Colon (tissue), 2 donors: ENCODE data around the gene FANCC.

Experiments used
- FAIRE-seq: peaks from 2 replicates; lab custom pipeline; 2012; peaks lifted over from hg19 to GRCh38; lab: Jason Lieb, UNC
- donor health status: control.
- donor health status: control.

The FANCC gene

DNA sequence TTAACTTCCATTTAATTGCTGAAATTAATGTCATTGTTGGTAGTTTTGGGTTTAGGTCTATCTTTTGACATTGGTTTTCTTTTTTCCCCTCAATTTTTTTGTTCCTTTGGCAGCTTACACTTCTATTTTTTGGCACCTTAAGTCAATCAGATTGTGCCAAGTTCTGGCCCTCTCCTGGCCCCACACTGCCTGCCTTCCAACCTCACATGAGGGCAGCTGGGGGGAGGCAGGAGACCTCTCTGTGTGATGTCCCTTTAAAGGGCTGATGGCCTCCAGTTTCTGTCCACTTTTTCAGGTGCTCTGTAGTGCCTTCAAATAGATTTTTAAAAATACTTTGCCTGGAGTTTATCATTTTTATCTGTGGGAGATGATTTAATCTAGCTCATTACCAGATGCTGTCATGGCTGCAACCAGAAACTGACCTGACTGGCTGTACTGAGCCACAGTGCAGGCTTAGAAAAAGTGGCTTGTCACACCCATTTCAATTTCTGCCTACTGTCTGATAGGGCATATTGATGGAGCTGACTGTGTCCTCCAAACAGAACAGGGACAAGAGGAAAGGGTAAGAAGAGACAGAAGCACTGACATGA lies 196.6 kb downstream of the FANCC start:
- no peak for FAIRE-seq

DNA sequence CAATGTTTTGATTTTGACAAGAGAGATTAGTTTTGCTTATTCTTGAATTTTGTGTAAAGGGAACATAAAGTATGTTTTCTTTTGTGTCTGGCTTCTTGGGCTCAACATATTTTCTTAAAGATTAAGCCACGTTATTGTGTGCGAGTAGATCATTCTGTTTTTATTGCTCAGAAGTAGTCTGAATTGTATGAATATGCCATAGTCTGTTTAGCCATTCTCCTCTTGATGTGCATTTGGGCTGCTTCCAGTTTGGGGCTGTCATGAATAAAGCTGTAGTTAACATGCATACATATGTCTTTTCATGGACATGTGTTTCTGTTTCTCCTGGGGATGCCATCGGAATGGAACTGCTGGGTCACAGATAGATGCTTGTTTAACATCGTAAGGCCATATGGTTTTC lies 198.9 kb downstream of the FANCC start:
- FAIRE-seq = no peak

DNA sequence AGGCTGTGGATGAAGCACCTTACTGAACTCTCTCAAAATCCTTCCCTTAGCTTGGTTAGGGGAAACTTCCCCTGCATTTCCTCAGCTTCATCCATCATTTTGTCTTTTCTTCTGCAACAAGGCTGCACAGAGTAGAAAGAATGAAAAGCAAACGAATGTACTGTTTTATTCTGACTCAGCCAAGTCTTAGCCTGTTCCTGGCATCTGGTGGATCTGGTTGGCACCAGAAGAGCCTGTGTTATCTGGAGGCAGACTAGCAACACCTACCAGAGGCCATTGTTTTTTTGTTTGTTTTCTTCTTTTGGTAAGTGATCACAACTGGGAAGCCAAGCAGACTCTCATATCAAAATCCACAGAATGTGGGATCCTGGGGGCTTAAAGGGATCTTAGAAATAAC lies 200.7 kb downstream of the FANCC start:
- FAIRE-seq = no peak

DNA sequence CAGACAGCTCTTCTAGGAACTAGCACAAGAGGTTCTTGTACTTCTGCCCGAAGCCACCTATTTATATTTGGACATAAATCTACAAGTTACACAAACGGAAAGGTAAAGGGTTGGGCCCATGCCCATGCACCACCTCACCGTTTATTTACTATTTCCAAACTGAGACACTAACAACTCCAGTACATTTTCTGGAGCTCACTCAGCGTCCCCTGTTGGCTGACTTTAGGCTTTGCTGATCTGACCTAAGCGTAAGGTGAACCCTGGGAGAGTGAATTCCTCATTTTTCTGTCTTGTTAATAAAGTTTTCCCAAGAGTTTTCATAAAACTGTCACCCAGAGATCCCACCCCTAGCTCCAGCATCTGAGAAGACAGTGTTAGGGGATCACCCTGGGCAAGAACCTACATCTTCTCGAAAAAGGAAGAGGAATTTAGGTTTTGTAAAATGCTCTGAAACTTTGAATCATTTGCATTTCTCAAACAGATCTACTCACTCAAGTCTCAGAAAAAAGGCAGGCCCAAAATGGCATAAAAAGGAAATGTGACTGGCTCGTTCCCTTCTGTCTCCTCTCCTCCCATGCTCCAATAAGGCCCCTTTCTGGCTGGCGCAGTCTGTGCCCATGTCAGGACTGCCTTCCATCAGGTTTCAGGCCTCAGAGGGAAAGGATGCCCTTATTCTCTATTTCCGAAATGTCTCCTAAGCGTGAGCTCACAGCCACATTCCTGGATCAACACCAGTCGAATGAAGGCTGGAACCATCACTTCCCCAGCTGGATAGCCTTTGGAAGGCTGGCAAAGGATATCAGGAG lies 201.3 kb downstream of the FANCC start:
- no peak for FAIRE-seq

DNA sequence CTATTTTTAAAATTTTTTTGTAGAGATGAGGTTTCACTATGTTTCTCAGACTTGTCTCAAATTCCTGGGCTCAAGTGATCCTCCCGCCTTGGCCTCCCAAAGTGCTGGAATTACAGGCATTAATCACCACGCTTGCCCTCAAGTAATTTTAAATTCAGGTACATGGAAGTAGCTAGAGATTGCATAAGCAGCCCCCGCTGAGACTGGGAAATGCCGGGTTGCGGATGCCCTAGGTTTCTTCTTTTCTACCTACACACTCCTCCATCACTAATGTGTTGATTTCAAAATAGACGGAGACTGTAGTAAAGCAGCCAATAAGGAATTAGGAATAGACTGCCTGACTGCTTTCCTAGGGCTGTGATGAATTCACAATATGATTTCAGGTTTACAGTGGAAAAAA lies 202.4 kb downstream of the FANCC start:
- no peak for FAIRE-seq

DNA sequence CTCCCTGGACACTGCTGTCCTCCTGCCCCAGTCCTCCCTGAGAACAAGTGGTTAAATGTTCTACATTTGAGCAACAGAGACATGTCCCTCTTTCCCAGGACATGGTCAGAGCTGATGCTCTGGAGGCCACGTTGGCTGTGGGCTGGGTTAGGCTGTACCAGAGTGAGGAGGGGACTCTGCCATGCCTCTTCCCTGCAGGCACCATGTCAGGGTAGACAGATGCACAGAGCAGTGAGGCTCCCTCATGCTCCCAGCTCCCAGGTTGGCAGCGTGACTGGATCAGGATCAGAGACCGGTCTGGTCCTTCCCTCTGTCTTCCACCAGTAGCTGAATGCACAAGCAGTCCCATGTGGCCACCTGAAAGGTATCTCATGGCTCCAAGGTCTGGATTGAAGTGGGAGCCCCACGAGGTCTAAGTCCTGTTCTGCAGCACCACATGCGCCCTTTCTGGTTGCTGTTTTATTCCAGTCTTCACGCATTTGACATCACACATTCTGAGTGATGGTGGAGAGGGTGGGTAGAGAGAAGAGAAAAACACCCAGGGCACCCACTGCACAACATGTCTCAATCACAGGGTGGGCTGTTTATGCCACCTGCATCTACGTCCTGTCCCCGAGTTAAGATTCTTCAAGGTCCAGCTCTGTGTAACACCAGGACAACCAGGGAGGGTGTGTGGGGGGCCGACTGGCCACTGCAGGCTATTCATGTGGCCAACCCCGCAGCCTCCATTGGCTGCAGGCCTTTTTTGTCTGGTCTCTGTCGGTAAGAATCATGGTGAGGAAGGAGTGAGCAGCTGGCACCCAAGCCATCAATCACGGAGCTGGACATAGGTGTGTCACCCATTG lies 204.9 kb downstream of the FANCC start:
- no peak for FAIRE-seq

DNA sequence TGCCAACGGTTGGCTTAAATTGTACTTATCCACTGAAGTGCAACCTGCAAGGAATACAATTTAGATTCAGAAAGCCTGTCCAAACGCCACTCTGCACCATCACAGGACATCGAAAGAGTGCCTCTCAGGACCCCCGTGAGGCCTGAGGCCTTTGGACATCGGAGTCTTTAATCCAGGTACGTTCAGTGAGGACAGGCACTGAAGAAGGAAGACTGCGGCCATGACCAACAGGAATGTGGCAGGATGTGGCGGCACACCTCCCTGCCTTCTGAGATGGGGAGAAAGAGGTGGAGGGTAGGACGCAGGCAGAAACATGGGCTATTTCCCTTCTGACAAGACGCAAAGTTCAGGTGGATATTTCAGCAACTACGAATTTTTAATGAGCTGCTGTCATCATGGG lies 205.8 kb downstream of the FANCC start:
- FAIRE-seq = no peak

DNA sequence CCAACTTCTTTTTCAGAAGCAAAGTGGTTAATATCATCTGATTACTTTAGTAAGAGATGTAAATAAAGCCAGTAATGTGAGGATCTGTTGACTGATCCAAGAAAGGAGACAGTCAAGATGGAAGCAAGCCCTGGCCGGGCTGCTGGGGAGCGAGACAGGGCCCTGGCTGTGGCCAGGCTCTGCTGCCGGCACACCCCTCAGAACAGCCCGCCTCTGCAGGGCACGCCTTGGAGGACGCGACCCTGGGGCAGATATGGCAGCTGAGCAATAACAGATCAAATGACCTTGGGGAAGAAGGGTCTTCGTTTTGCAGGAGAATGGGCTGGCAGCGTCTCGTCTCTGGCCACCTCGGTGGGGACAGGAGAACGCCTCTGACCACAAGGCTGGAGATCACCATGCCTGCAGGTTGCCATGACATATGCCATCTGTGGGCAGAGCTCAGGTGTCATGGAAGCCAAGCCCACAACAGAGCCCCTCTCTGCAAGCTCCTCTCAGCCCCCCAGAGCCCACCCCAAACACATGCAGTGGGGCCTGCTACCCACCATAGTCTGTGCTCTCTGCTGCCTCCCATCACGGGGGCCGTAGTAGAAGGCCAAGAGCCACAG lies 206.5 kb downstream of the FANCC start:
- FAIRE-seq = no peak

DNA sequence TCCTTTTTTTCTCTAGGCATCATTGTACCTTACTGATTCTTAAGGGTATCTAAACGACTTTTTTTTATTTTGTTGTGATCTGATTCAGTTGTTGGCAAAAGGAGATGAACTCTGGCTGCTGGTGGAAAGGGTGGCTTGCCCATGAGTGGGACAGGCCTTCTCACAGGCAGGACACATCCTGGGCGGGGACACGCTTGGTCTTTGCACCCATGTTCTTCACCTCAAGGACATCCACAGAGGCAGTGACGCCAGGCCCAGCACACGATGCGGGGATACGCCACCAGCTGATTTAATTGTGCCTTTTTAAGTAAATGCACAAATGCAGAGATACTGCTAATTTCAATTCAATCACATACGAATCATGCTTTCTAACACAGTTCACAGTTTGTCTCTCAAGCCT lies 208.1 kb downstream of the FANCC start:
- FAIRE-seq = no peak

DNA sequence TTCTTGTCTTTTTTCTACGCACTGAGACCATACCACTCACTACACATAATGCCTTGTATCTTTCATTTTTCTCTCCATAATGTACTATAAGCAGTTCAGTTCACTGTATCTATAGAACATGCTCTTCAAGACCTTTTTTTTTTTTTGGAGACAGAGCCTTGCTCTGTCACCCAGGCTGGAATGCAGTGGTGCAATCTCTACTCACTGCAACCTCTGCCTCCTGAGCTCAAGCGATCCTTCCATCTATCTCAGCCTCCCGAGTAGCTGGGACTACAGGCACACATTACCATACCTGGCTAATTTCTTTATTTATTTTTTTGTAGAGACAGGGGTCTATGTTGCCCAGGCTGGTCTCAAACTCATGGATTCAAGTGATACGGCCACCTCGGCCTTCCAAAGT lies 208.7 kb downstream of the FANCC start:
- FAIRE-seq = no peak

DNA sequence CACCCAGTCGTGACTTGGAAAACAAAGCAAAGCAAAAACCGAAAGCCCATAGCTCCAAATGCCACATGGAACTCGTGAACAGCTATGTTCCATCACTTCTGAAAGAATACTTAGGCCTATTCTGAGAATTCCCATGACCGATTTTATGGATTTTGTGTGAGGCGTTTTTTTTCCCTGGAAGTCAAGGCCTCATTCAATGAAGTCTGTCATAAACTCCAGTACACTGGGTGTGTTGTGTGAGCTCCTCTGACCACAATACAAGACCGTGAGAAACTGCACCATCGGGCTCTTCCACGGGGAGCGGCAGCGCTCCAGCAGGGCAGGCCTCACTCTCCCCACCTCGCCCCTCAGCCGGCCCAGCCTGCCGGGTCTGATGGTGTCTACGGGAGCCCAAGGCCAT lies 209.5 kb downstream of the FANCC start:
- FAIRE-seq = no peak

DNA sequence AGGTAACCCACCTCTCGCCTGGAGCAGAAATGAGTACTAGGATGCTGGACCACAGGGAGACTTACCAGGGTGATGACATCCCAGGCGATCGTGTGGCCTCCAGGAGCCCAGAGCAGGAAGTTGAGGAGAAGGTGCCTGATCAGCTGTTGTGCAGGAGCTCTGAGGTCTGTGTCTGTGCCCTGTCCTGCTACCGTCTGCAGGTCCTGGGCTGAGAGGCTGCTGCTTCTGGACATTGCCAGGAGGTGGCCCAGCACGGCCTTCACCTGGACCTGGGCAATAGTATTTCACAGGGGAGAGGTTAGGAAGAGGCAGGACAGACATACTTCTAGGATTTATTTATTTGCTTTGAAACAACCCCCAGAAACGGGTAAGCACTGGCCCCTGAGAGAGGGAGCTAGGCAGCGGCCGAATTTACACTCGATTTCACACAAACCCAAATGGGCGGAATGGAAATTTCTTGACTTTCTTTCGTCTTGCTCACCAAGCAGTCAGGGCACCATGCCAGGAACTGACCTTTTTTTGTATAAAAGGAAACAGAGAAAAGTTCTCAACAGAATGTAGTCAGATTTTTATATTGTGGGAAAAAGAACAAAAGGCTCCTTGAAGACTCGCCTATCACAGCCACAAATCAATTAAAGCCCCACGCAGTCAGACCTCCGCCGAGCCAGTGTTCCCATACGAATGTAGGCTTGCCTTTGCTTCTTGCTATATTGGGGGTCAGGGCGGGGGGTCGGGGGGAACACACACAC lies 210.3 kb downstream of the FANCC start:
- FAIRE-seq = no peak

DNA sequence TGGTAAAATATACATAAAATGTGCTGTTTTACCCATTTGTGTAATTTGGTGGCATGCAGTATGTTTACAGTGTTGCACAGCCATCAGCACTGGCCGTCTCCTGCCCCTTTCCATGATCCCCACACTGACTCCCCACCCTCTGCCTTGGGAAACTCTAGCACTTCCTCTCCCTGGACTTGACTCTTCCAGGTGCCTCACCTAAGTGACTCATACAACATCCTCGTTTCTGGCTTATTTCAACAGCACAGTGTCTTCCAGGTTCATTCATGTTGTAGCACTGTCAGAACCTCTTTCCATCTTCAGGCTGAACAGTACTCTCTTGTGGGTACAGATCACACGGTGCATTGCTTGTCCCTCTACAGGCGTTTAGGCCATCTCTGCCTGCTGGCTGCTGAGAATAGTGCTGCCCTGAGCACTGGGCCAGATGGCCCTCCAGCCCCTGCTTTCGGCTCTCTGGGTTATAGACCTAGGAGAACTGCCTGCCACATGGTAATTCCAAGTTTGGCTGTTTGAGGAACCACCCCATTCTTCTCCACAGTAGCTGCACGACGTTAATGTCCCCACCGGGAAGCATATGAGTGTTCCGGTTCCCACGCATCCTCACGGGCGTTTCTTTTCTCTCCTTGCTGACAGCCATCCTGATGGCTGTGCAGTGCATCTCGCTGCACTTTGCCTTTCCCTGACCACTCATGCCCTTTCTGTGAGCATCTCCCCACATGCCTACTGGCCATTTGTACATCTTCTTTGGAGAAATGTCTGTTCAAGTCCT lies 211.8 kb downstream of the FANCC start:
- FAIRE-seq = no peak

DNA sequence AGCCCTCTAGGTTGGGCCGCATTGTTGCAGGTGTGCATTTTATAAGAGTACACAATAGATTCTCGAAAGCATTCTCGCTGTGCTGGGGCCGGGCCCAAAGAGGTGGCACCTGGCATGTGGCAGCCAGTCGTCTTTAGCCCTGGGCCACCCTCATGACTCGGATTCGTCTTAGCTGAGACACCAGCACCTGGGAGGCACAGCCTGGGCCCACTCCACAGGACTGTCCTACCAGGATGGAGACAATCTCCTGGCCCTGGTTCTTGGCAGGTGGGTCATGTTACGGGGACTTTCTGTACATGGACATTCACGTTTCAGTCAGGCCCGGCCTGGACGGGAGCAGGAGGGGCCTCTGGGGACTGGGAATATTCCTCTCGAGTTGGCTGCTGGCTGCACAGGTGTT lies 212.5 kb downstream of the FANCC start:
- no peak for FAIRE-seq

DNA sequence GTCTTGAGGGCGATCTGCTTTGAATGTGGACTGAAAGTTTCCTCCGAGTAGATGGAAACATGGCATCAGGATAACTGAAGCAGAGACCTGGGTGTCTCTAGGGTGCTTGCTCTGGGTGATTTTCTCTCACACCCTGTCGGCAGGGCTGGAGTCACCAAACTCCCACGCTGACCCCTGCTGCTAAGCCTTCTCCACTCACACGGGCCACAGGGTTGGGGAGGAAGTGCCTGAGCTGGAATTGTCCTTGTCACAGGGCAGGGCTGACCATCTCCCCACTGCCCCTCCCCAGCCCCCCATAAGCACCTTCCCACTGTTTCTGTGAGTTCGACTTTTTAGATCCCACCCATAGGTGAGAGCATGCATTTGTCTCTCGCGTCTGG lies 212.9 kb downstream of the FANCC start:
- no peak for FAIRE-seq

DNA sequence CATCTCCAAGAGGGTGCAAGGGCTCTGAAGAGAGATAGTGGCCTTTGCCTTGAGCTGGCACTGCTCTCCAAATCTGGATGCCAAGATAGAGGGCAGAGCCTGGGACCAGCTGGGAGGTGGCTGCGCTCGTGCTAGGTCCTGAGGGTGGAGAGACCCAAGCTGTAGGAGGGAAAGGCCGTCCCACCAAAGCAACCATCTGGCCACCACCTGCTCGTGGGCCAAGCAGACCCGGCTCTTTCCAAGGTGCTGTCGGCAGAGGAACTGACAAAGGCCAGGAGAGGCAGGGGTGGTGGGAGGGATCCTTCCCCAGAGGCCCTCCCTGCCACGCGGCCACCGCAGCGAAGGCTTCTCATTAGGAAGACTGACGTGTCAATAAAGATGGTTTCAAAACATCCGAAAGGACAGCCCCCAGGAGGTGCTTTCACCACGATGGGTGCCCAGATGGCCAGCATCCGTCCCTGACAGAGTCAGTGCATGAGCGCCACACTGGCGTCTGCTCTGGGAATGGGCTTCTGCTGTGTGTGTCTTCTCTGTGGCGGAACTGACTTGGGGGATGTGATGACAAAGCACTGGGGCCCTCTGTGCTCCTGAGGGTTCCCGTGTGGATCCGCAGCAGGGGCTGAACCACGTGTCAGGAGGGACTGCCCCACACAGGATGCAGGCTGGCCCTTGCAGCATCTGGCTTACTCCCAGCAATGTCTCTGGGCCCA lies 213.5 kb downstream of the FANCC start:
- no peak for FAIRE-seq

DNA sequence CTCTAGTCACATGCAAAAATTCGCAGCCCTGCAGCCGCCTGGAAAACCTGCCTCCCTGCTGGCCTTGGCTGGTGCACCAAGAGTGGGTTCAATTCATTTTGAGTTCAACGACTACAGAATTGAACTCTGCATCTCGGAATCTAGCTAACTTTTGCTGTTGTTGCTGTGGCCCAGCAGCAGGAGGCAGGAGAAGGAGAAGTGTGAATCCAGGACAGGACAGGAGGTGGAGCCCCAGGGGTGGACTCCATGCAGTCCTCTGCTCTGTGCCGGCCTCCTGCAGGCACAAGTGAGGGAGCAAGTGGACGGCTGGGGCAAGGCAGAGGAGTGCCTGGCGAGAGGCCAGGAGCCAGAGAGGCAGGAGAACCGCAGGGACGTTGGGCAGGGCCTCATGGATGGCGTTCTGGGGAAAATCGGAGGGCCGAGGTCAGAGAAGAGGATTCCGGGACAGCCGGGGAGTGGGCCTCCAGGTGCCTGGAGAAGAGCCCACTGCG lies 214.2 kb downstream of the FANCC start:
- FAIRE-seq = no peak

DNA sequence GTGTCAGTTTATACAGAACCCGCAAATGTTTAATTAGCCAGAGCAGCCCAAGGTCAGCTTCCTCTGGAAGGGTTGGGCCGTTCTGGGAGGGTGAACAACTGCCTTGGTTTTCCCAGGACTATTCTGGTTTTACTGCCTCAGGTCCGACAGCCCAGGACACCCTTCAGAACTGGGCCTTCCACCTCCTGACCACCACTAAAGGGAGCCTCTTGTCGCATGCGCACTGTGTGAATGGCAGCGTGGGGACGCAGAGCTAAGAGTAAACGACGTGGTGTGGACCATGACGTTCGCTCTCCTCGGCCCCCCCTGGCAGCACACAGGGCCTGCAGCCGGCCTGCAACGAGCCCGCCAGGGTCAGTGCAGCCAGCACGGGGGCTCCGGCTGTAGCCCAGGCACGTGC lies 214.9 kb downstream of the FANCC start:
- FAIRE-seq = no peak

DNA sequence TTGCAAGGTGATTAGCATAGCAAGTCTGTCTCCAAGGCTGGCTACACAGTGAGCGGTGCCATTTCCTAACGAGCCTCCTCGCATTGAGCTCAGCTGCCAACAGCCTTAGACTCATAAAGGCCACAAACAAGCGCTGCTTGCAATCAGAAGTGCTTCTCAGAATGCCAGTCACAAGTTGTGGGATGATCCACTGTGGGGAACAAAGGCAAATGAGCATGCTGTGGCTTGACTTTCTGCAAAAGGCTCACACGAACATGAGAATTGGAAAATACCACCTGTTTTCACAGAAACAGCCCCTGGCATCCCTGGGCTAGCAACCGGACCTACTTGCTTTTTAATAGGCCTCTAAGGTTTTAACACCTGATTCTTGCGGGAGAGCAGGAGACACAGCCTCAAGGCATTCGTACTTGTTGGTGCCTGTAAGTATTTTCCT lies 215.5 kb downstream of the FANCC start:
- no peak for FAIRE-seq

DNA sequence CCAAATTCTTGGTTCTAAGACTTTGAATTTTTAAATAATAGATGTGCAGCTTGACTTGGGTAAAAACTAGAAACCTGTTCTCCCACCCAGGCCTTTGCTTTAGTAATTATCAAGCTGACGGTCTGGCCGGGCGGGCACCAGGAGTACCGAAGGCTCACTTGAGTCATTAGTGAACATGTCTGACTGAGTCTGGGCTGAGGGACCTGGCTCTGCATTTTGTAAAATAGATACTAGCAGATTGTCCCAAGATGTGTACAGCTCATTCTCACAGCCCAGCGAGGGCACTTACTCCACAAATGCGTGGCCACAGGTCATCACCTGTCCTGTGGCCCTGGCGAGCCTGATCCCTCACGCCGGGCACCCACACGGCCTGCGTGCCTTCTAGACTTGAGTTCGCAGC lies 216.2 kb downstream of the FANCC start:
- no peak for FAIRE-seq
